Pancreas (tissue), 10 donors: ENCODE data around the gene DZIP1L. TPM values are rescaled to one million over a fixed set of nuclear protein-coding genes. Genes with fewer than 3 reads are reported as not detected.

Experiments
- ATAC-seq, 4 donors: fragments of 200-7000 bp; cut with Tn5 transposase; one replicate each; pipeline versions ENCODE4 v1.8.0 to v1.9.1; 2020; ENCODE audit warnings: mild to moderate bottlenecking in 4 of 4, moderate library complexity in 4 of 4
- DNase-seq, 6 donors: peaks; one replicate each; pipeline ENCODE4 v3.0.0-alpha.2; 2020
- FAIRE-seq: peaks from 2 replicates; lab custom pipeline; 2012; peaks lifted over from hg19 to GRCh38; lab: Jason Lieb, UNC
- H3K27ac ChIP-seq, 4 donors: fragments of 200-600 bp; sonication (generic); 1 replicate in 3 of 4; 2 replicates in 1 of 4; pipeline versions ENCODE4 v1.5.0 to v1.8.0; 2020
- H3K27me3 ChIP-seq, 4 donors: fragments of 200-600 bp; one replicate each; pipeline ENCODE4 v1.8.0; 2021
- H3K36me3 ChIP-seq, 3 donors: fragments of 200-600 bp; sonication (generic) in 1 of 3; one replicate each; pipeline versions ENCODE4 v1.5.0 to v1.8.0; 2020 to 2021
- H3K4me1 ChIP-seq, 3 donors: fragments of 200-600 bp; one replicate each; pipeline ENCODE4 v1.8.0; 2021
- H3K4me3 ChIP-seq, 4 donors: fragments of 200-600 bp; sonication (generic) in 2 of 4; one replicate each; pipeline versions ENCODE4 v1.5.0 to v1.8.0; 2020 to 2021
- H3K9me3 ChIP-seq, 4 donors: fragments of 200-600 bp; one replicate each; pipeline ENCODE4 v1.8.0; 2021
- CTCF ChIP-seq, 4 donors: fragments of 200-600 bp; sonication (generic) in 3 of 4; IDR thresholded peaks; one replicate each; pipeline versions ENCODE4 v1.5.0 to v1.8.0; 2021; ENCODE audit warnings: antibody characterized with exemption in 4 of 4
- WGBS, 2 donors: extraction: QIAGEN DNeasy Blood & Tissue Kit; methylation state at CpG; one replicate each; pipeline ENCODE4 v1.1.7; 2013; 5-methylcytosine and 5-hydroxymethylcytosine counted together
- intact Hi-C, 3 donors: fragments of 100-400 bp; cut with DNase I; formaldehyde crosslinking; loops; one replicate each; pipeline versions ENCODE4 v1.11.1 to v1.14.2; 2022
- polyA plus RNA-seq, 2 donors: library from polyadenylated mRNA; stranded (reverse); fragments of 200-250 nt; gene quantifications; one replicate each; pipeline ENCODE4 v1.2.3, GENCODE V29; 2013
- total RNA-seq, 6 donors: library from RNA; stranded (reverse); fragmentation: NEBNext Ultra II Directional in 4 of 6; extraction: Animal tissue kit (Norgen Biotek cat#: 25700) in 4 of 6; gene quantifications; one replicate each; pipeline versions ENCODE4 v1.2.1 to v1.2.4, GENCODE V29; 2021 to 2023
- donor health status: healthy with polysubstance abuse.
- donor health status: DM: no; HTN: no; CAD: no; lungs with moderate emphysema.
- donor health status: DM: no; HTN: no; CAD: no.
- donor health status: control.
- donor health status: control.
- donor health status: Bipolar disorder and iron deficiency.
- donor health status: DM: yes; HTN: yes; CAD: no.
- donor health status: DM: no; HTN: no; CAD: no.
- donor health status: DM: no; HTN: no; CAD: no.
- donor health status: DM: yes; HTN: yes; CAD: no.

DZIP1L gene
- total and polyA plus RNA-seq, 8 donors = 6.3 to 21.7 (median 10.0) TPM

- H3K27ac ChIP-seq = no peak overlapping the region
- H3K9me3 ChIP-seq = no peaks in the 10 kb centered on the region
- no peak for ATAC-seq
- H3K4me3 ChIP-seq = no peak overlapping the region
- no peaks in the 10 kb centered on the region for H3K36me3 ChIP-seq
- 67 to 85% methylated on average over 4 of the region's 4 CpGs for WGBS, 2 donors
- TF ChIP-seq CTCF (IDR thresholded peaks at IDR 0.05) = no peak
- no peak for DNase-seq
- H3K4me1 ChIP-seq = no peaks in the 10 kb centered on the region
- FAIRE-seq = no peak
- intact Hi-C loops = no loop called here
- no peaks in the 10 kb centered on the region for H3K27me3 ChIP-seq
Measured at GRCh38 chr3:138038725-138039462, 76.5 kb downstream of the DZIP1L start.

- no peak for ATAC-seq
- no peak for DNase-seq
- no peaks in the 10 kb centered on the region for H3K4me1 ChIP-seq
- 73 to 84% methylated on average over 3 of the region's 3 CpGs for WGBS, 2 donors
- H3K9me3 ChIP-seq = no peaks in the 10 kb centered on the region
- intact Hi-C loops = no loop called here
- H3K27me3 ChIP-seq = no peaks in the 10 kb centered on the region
- FAIRE-seq = no peak
- H3K27ac ChIP-seq = no peak overlapping the region
- no peaks in the 10 kb centered on the region for H3K36me3 ChIP-seq
- TF ChIP-seq CTCF (IDR thresholded peaks at IDR 0.05) = no peak
- H3K4me3 ChIP-seq = no peak overlapping the region
Measured at GRCh38 chr3:138036572-138036971, 78.8 kb downstream of the DZIP1L start.

GRCh38 chr3:138034918-138035317, 80.5 kb downstream of the DZIP1L start:
- TF ChIP-seq CTCF (IDR thresholded peaks at IDR 0.05) = no peak
- Histone ChIP-seq H3K4me1 (no peaks in the 10 kb centered on the region), H3K27me3 (no peaks in the 10 kb centered on the region), H3K27ac (no peak overlapping the region), H3K9me3 (no peaks in the 10 kb centered on the region), H3K4me3 (no peak overlapping the region), H3K36me3 (no peaks in the 10 kb centered on the region)
- intact Hi-C loops = no loop called here
- FAIRE-seq = no peak
- no peak for DNase-seq
- WGBS, 2 donors = 42 to 62% methylated on average over 1 of the region's 1 CpG
- ATAC-seq = no peak

- ATAC-seq = no peak
- 98 to 100% methylated on average over 2 of the region's 2 CpGs for WGBS, 2 donors
- Histone ChIP-seq H3K36me3 (no peaks in the 10 kb centered on the region), H3K9me3 (no peaks in the 10 kb centered on the region), H3K4me1 (no peaks in the 10 kb centered on the region), H3K27me3 (no peaks in the 10 kb centered on the region), H3K4me3 (no peak overlapping the region), H3K27ac (no peak overlapping the region)
- no peak for TF ChIP-seq CTCF (IDR thresholded peaks at IDR 0.05)
- no peak for DNase-seq
- intact Hi-C loops = no loop called here
- FAIRE-seq = no peak
Measured at GRCh38 chr3:138033202-138033691, 82.2 kb downstream of the DZIP1L start.

- TF ChIP-seq CTCF (IDR thresholded peaks at IDR 0.05) = no peak
- no peak overlapping the region for H3K27ac ChIP-seq
- no peak for FAIRE-seq
Measured at GRCh38 chr3:138032567-138032966, 82.8 kb downstream of the DZIP1L start.

More at GRCh38 chr3:138032567-138032966, 82.8 kb downstream of the DZIP1L start:
- Histone ChIP-seq H3K4me1 (no peaks in the 10 kb centered on the region), H3K27me3 (no peaks in the 10 kb centered on the region), H3K4me3 (no peak overlapping the region), H3K36me3 (no peaks in the 10 kb centered on the region), H3K9me3 (no peaks in the 10 kb centered on the region)
- ATAC-seq (no peak), DNase-seq (no peak)
- WGBS, 2 donors = 83 to 86% methylated on average over 3 of the region's 3 CpGs
- intact Hi-C loops = no loop called here
